Measurements from ENCODE around the gene EGFL7. TPM values are rescaled to one million over a fixed set of nuclear protein-coding genes. Genes with fewer than 3 reads are reported as not detected.

EGFL7 gene
- total RNA-seq = 28.3 and 40.9 TPM in 2 replicates

DNA sequence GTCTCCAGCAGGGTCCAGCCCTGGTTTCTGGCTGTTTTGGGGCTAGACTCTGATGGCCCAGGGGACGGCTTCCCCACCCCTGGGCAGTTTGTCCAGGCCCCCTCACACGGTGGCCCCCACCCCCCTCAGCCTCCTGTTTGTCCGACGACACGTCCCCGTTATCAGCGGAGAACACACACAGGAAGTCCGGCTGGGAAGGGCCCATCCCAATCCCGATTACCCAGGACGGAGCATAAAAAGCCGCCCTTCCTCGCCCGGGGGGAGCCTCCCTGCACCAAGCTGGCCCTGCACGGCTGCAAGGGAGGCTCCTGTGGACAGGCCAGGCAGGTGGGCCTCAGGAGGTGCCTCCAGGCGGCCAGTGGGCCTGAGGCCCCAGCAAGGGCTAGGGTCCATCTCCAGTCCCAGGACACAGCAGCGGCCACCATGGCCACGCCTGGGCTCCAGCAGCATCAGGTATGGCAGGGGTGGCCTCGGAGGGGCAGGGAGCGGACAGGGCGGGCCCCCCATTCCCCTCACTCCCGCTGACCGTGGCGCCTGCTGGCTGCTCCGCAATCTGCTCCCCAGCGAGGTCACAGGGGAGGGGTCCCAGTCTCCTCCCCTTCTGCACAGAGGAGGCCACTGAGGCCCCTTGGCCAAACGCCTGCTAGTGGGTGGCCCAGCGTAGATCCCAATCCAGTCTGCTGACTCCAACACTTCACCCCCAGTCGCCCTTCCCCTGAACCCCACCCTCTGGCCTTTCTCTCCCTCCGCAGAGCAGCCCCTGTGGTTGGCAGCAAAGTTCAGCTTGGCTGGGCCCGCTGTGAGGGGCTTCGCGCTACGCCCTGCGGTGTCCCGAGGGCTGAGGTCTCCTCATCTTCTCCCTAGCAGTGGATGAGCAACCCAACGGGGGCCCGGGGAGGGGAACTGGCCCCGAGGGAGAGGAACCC is at the start of gene EGFL7:
Gene EGFL7 (plus strand): TSS at position 261 of the 926 bp plus-strand sequence. CDS start 5,367 bp downstream, outside the sequence.

GRCh38 chr9:136686794-136687711 is 24.3 kb downstream of the EGFL7 start, which contains the start of gene AGPAT2:
Gene AGPAT2 (minus strand): TSS chr9:136687457. CDS start chr9:136687357, 100 bp downstream.

DNA sequence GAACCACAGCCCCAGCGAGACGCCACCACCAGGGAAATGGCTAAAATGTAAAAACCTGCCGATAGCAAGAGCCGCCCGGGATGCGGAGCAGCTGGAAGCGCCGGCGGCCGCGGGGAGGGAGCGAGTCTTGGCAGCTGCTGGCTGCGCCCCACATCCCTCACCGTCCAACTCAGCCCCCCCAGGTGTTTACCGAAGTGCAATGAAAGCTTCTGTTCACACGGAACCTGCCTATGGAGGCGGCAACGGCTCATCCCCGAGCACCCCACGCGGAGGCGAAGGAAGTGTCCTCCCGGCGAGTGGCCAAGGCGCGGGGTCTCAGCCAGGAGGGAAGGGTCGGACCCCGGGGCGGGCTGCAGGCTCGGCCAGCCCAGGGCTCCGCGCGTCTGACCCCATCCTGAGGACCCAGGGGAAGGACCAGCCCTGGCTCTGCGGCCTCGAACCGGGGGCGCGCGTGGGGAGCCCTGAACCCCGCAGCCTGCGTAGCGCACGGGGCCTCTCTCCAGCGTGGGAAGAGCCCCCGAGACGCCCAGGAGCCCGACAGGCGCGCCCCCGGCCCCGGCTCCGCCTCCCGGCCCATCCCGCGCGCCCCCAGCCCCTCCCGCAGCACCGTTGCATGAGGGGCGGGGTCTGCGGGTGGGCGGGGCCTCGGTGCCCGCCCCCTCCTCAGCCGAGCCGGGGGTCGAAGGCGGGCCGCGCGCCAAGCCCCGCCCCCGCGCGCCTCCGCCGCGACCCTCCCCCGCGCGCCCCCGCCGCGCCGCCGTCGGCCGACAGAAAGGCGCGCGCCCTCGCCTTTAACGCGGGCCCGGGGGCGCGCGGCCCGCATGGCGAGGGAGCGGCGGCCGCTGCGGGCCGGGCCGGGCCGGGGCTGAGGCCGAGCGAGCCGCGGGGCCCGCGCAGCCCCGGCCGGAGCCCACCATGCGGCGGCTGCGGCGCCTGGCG is 49.3 kb downstream of the EGFL7 start, which contains the start of gene DIPK1B:
Gene DIPK1B (plus strand): TSS at position 822 of the 939 bp plus-strand sequence. CDS start 94 bp downstream, at position 916.

Other genes with a start within 250 kb of the EGFL7 start
- 7.2 and 12.5 TPM in 2 replicates for gene INPP5E, start 223.1 kb upstream of the EGFL7 start, total RNA-seq
- gene SEC16A, start 179.9 kb upstream of the EGFL7 start, total RNA-seq = 47.1 and 51.4 TPM in 2 replicates
- gene NOTCH1, start 116.9 kb upstream of the EGFL7 start, total RNA-seq = 34.2 and 36.9 TPM in 2 replicates
- 42.9 and 46.8 TPM in 2 replicates for gene AGPAT2, start 24.5 kb downstream of the EGFL7 start, total RNA-seq
- gene DIPK1B, start 49.7 kb downstream of the EGFL7 start, total RNA-seq = 2.9 and 3.8 TPM in 2 replicates
- 0.33 TPM in 1 of 2 replicates, not detected in the other for gene LCN10, start 80.0 kb downstream of the EGFL7 start, total RNA-seq
- gene LCN6, start 85.6 kb downstream of the EGFL7 start, total RNA-seq = not detected in 2 replicates
- not detected in 2 replicates for gene LCN8, start 95.3 kb downstream of the EGFL7 start, total RNA-seq
- gene LCN15, start 101.6 kb downstream of the EGFL7 start, total RNA-seq = not detected in 2 replicates
- 38.7 and 42.2 TPM in 2 replicates for gene TMEM141, start 128.4 kb downstream of the EGFL7 start, total RNA-seq
- 0.52 and 0.89 TPM in 2 replicates for gene CCDC183, start 133.4 kb downstream of the EGFL7 start, total RNA-seq
- 49.9 and 65.1 TPM in 2 replicates for gene RABL6, start 145.0 kb downstream of the EGFL7 start, total RNA-seq
- gene AJM1, start 179.6 kb downstream of the EGFL7 start, total RNA-seq = 3.6 and 4.0 TPM in 2 replicates
- 138 and 150 TPM in 2 replicates for gene PHPT1, start 186.5 kb downstream of the EGFL7 start, total RNA-seq
- 4.6 and 6.5 TPM in 2 replicates for gene MAMDC4, start 189.4 kb downstream of the EGFL7 start, total RNA-seq
- gene EDF1, start 203.4 kb downstream of the EGFL7 start, total RNA-seq = 170 and 198 TPM in 2 replicates
- gene TRAF2, start 223.6 kb downstream of the EGFL7 start, total RNA-seq = 14.4 and 18.5 TPM in 2 replicates